ENCODE measurements around the gene UMAD1. TPM values are rescaled to one million over a fixed set of nuclear protein-coding genes. Genes with fewer than 3 reads are reported as not detected.

Gene UMAD1
- total and polyA plus RNA-seq, 8 donors, result 5.0 to 20.8 (median 17.2) TPM

DNA sequence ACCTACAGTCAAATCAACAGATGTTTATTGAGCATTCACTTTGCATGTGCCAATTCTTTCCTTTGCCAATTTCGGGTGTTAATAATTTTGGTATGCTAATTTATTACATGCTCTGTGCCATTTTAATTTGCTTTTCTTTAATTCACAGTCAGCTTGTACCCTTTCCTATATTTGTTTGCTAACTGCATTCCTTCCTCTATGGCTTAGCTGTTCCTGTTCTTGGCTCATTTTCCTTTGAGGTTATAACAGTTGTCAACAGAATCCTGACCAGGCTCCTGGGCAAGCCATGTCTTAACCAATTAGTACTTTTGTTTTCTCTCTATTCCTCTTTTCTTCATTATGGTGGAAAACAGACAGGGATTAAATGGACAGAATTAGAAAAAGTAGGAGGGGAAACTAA lies 151.5 kb downstream of the UMAD1 start:
- Histone ChIP-seq H3K9me3 (no peaks in the 10 kb centered on the region), H3K4me3 (no peak overlapping the region), H3K4me1 (no peaks in the 10 kb centered on the region), H3K36me3 (no peaks in the 10 kb centered on the region), H3K27ac (no peak overlapping the region), H3K27me3 (no peaks in the 10 kb centered on the region)
- intact Hi-C loops (cut with DNase I), result no loop called here
- DNase-seq (no peak), ATAC-seq (no peak), FAIRE-seq (no peak)
- TF ChIP-seq, protein P1, sequence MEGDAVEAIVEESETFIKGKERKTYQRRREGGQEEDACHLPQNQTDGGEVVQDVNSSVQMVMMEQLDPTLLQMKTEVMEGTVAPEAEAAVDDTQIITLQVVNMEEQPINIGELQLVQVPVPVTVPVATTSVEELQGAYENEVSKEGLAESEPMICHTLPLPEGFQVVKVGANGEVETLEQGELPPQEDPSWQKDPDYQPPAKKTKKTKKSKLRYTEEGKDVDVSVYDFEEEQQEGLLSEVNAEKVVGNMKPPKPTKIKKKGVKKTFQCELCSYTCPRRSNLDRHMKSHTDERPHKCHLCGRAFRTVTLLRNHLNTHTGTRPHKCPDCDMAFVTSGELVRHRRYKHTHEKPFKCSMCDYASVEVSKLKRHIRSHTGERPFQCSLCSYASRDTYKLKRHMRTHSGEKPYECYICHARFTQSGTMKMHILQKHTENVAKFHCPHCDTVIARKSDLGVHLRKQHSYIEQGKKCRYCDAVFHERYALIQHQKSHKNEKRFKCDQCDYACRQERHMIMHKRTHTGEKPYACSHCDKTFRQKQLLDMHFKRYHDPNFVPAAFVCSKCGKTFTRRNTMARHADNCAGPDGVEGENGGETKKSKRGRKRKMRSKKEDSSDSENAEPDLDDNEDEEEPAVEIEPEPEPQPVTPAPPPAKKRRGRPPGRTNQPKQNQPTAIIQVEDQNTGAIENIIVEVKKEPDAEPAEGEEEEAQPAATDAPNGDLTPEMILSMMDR (IDR thresholded peaks at IDR 0.05), result no peak
- 79 to 83% methylated on average over 1 of the region's 1 CpG for WGBS, 2 donors

DNA sequence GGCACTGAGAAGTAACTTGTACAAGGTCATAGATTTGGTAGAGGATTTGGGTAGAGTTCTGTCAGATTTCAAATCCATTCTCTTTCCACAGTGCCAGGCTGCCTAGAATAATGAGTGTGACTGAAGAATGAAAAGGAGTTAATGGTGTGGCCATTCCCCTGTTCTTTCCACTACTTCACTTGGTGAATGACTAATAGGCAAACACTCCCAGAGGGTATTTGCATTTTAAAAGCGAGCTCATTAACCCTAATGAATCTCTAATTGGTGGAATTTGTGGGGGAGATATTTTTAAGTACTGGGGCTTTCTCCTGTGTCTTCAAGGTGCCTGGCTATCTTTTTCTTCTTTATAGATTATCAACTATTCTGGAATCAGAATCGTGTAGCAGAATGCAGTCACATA lies 152.7 kb downstream of the UMAD1 start:
- TF ChIP-seq, protein P1 (IDR thresholded peaks at IDR 0.05), result no peak
- DNase-seq (no peak), FAIRE-seq (no peak), ATAC-seq (no peak)
- Histone ChIP-seq H3K9me3 (no peaks in the 10 kb centered on the region), H3K27me3 (no peaks in the 10 kb centered on the region), H3K4me3 (no peak overlapping the region), H3K4me1 (no peaks in the 10 kb centered on the region), H3K36me3 (no peaks in the 10 kb centered on the region), H3K27ac (no peak overlapping the region)
- WGBS, 2 donors, result 90% methylated on average over 2 of the region's 2 CpGs
- intact Hi-C loops (cut with DNase I), result no loop called here

DNA sequence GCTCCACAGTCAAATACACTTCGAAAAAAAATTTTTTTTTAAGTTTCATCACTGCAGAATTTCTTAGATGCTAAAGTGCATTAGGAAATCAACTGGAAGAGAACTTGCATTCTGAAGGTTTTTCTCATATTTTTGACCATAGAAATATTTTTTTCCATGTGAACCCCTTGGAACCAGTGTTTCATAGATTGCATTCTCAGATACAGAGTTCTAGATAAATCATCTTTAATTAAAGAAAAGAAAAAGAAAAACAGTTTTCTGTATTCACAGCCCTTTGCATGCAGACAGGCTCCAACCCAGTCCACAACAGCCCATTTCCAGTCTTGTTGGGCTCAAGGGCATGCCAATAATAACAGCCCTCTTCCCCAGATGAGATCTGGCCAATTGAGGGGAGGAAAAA lies 153.4 kb downstream of the UMAD1 start:
- TF ChIP-seq, protein P1 (IDR thresholded peaks at IDR 0.05), result no peak

DNA sequence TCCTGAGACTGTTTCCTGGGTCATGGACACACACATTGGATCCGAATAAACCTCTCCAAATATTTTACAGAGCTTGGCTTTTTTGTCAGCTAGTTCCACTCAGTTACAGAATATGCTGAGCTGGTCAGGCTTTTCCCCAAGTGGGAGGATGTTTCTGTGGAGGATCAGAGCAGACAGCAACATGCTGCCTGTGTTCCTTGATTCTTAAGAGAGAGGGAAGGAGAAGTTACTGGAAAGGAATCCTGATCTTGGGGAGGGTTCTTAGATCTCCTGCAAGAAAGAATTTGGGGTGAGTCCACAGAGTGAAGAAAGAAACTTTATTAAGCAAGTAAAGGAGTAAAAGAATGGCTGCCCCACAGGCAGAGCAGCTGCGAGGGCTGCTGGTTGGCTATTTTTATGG lies 154.7 kb downstream of the UMAD1 start:
- intact Hi-C loops (cut with DNase I), result no loop called here
- Histone ChIP-seq H3K27ac (no peak overlapping the region), H3K4me3 (no peak overlapping the region), H3K4me1 (peaks cover 0 to 9% (median 7%) of the 10 kb centered on the region in 3 donors), H3K27me3 (no peaks in the 10 kb centered on the region), H3K9me3 (no peaks in the 10 kb centered on the region), H3K36me3 (no peaks in the 10 kb centered on the region)
- FAIRE-seq (no peak), ATAC-seq (peak in 1 of 4 donors; percentile 49), DNase-seq (no peak)
- TF ChIP-seq, protein P1 (IDR thresholded peaks at IDR 0.05), result no peak
- WGBS, 2 donors, result 92 to 96% methylated on average over 2 of the region's 2 CpGs

More for the DNA sequence above, 153.4 kb downstream of the UMAD1 start:
- DNase-seq (no peak), ATAC-seq (no peak), FAIRE-seq (no peak)
- peaks cover 0 to 3% (median under 1%) of the 10 kb centered on the region in 3 donors for H3K4me1 ChIP-seq
- WGBS, 2 donors, result 89 to 90% methylated on average over 1 of the region's 1 CpG
- H3K27ac ChIP-seq, result no peak overlapping the region
- no peaks in the 10 kb centered on the region for H3K9me3 ChIP-seq
- H3K27me3 ChIP-seq, result no peaks in the 10 kb centered on the region
- no peak overlapping the region for H3K4me3 ChIP-seq
- no peaks in the 10 kb centered on the region for H3K36me3 ChIP-seq
- intact Hi-C loops (cut with DNase I), result no loop called here

DNA sequence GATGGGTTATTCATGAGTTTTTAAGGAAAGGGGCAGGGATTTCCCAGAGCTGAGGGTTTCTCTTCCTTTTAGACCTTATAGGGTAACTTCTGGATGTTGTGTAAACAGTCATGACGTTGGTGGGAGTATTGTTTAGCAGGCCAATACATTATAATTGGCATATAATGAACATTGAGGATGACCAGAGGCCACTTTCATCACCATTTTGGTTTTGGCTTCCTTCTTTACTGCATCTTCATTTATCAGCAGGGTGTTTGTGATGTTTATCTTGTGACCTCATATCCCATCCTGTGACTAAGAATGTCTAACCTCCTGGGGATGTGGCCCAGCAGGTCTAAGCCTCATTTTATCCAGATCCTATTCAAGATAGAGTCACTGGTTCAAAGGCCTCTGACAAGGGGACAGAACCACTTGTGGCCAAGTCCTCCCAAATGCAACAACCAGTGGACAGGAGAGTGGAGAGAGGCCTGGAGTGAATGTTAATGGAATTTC lies 155.1 kb downstream of the UMAD1 start:
- FAIRE-seq, result no peak
- intact Hi-C loops (cut with DNase I), result no loop called here
- no peak overlapping the region for H3K27ac ChIP-seq

More for the DNA sequence above, 155.1 kb downstream of the UMAD1 start:
- TF ChIP-seq, protein P1 (IDR thresholded peaks at IDR 0.05), result no peak
- 83 to 85% methylated on average over 1 of the region's 1 CpG for WGBS, 2 donors
- H3K27me3 ChIP-seq, result no peaks in the 10 kb centered on the region
- peaks cover 0 to 9% (median 7%) of the 10 kb centered on the region in 3 donors for H3K4me1 ChIP-seq
- no peaks in the 10 kb centered on the region for H3K9me3 ChIP-seq
- H3K4me3 ChIP-seq, result no peak overlapping the region
- no peaks in the 10 kb centered on the region for H3K36me3 ChIP-seq
- ATAC-seq (no peak), DNase-seq (no peak)
